NCI-H2171 treated with DMSO at 0.1 percent for 48 hours (cell line): ENCODE results near the gene SAP30.

Experiments
- DNase-seq: peaks from one replicate; lab custom pipeline; 2025; lab: John Stamatoyannopoulos, UW

The SAP30 gene

DNA sequence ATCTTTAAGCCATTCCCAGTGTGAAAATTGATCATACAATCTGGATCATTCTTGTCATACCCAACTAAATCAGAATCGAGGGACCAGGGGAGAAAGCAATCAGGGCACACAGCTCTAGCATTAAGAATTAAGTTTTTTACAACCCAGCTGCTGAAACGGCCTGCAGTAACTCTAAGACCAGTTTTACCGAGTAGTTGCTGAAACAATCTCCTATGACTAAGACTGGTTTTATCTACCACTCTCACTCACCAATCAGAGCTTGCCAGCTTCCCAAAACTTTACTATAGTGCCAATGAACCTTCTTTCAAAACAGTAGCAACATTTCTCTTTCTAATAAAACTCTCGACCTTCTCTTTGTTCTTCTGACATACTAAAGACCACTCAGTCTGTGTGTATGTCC, 2.8 kb upstream of the SAP30 start:
- DNase-seq: no peak

GRCh38 chr4:173370130-173370476, 651 bp upstream of the SAP30 start:
- no peak for DNase-seq

- DNase-seq: peak; percentile 59
Measured at GRCh38 chr4:173371292-173372192, 788 bp downstream of the SAP30 start.

- no peak for DNase-seq
Measured at GRCh38 chr4:173374588-173374987, 3.8 kb downstream of the SAP30 start.

GRCh38 chr4:173379929-173380328, 9.2 kb downstream of the SAP30 start:
- DNase-seq: no peak

GRCh38 chr4:173380987-173381386, 10.2 kb downstream of the SAP30 start:
- no peak for DNase-seq

- no peak for DNase-seq
Measured at GRCh38 chr4:173381610-173382009, 10.9 kb downstream of the SAP30 start.

DNA sequence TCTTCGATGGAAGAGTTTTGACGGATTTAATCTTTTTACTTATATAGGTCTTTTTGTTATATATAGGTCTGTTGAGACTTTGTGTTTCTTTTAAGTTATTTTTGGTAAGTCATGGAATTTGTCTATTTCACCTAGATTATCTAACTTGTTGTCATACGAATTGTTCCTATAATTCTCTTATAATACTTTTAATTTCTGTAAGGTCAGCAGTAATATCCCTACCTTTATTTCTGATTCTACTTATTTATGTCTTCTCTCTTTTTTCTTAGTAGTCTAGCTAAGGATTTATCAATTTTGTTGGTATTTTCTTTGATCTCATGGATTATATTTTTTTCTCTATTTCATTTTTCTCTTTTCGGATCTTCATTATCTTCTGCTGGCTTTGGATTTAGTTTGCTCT, 11.6 kb downstream of the SAP30 start:
- no peak for DNase-seq

- no peak for DNase-seq
Measured at GRCh38 chr4:173386751-173387150, 16.0 kb downstream of the SAP30 start.

DNA sequence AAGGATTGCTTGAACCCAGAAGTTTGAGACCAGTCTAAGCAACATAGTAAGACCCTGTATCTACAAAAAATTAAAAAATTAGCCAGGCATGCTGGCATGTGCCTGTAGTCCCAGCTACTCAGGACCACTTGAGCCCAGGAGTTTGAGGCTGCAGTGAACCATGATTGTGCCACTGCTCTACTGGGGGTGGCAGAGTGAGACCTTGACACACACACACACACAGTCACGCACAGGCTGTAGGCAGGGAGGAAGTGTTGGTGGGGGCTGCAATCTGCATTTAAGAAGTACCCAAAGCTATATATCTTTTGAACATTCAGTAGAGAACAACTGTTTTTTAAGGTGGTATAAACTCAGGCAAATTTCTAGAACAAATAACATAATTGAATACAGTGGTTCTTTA, 20.9 kb downstream of the SAP30 start:
- no peak for DNase-seq

DNA sequence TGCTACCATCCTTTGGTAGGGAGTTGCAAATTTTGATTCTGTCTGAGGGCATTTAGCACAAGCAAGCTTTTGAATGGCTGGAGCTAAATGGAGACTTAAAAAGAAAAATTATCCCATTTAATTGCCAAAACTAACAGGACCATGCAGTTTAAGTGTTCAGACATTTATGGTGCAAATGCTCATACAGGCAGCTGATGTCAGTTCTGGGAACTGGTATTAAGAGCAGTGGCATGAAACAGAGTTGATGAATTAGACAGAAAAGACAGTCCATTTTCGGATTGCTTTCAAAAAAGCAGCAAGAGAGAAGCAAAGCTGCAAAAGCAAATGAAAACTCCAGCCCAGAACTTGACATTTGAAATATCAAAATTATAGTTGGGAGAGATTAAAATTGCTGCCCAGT, 26.9 kb downstream of the SAP30 start:
- DNase-seq: no peak

DNA sequence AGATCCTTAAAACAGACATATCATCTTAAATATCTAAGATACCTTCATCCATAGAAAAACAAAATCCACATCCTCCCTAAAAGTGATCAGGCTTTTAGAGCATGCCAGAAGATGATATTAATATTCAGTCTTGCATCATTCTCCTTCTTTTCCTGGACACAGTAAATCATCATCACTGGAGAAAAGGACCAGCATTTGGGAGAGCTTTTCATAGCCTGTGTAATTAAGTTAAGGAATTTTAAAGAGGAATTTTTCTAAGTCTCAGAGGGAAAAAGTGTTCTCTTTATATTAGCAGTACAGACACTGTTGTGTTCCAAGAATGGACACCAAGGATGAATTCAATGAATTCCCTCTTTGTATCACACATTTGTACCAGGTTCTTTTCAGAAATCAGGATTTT, 27.5 kb downstream of the SAP30 start:
- no peak for DNase-seq

GRCh38 chr4:173398779-173399415, 28.1 kb downstream of the SAP30 start, which contains the start of gene SCRG1:
Gene SCRG1, minus strand, starts transcription at chr4:173399116. Its CDS starts 7,702 bp downstream, at chr4:173391414.
- DNase-seq: no peak

- no peak for DNase-seq
Measured at GRCh38 chr4:173401063-173401462, 30.3 kb downstream of the SAP30 start.

GRCh38 chr4:173403051-173403450, 32.3 kb downstream of the SAP30 start:
- no peak for DNase-seq

- no peak for DNase-seq
Measured at GRCh38 chr4:173404296-173404865, 33.6 kb downstream of the SAP30 start.

- no peak for DNase-seq
Measured at GRCh38 chr4:173405840-173406606, 35.3 kb downstream of the SAP30 start.

DNA sequence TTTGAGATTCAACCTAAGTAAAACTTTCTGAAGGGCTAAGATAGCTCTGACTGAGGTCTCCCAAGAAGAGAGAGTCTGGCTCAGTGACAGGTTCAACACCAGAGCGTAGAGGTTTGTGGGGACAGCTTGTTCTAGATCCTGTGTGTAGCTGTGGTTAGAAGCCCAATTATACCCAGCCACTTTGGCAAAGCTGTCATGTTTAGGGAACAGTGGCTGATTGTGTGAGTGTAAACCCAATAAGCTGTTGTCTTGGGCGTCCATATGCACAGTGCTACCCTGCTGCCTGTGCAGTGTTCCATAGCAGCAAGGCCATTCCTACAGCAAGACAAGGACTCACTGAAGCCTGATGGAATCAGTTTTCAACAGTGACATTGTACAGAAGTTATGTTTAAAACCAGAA, 39.3 kb downstream of the SAP30 start:
- DNase-seq: no peak

DNA sequence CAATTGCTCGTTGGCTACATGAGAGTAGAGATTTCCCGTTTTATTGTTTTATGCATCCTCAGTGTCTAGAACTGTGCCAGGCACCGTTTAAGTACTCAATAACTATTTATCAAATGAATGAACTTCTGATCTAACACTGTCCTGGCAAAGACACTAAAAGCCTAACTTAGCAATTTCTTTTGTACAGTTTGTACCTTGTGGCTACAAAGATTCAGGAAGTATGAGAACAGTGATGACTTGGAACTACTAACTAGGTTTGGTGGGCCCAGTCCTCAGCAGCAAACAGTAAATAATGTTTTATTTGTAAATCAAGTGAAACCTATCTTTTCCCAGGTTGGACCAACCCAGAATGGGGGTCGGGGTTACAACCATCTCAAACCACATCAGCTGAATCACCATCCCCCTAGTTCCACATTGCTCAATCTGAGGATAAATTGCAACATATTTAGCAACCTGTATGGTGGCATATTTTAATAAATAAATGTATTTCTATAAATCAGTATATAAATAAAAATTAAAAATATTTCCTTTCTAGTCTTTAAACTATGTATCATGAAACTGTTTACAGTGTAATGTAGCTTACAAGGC, 40.4 kb downstream of the SAP30 start:
- DNase-seq: no peak

GRCh38 chr4:173413036-173413435, 42.3 kb downstream of the SAP30 start:
- peak; percentile 57 for DNase-seq

GRCh38 chr4:173414456-173414855, 43.7 kb downstream of the SAP30 start:
- DNase-seq: no peak

DNA sequence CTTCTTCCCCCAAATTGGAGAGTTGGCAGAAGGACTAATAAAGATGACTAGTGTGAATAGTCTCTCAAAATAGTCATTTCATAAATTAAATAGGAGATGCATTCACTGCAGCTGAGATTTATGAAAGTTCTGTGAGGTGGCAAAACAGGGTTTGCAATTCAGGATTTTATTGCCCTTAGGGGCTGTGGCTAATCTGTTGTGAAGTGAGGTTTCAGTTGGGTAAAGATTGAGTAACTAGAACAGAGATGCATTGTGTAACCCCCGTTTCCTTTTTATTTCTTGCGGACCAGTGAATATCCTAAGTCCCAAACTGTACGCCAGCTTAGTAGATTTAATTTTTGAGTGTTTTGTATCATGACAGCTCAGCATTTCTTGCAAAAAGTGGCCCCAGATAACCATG, 44.3 kb downstream of the SAP30 start:
- DNase-seq: no peak
